HEK293 (cell line): ENCODE measurements around the gene CLIP1.

ENCODE experiments used
- CTCF ChIA-PET: fragments of 350-600 bp; formaldehyde crosslinking; extraction: SDS; loops from one replicate; lab custom pipeline; 2021; ENCODE audit warnings: antibody characterized with exemption; lab: Yijun Ruan, JAX
- POLR2A ChIA-PET: fragments of 300-600 bp; formaldehyde crosslinking; extraction: SDS; loops from one replicate; lab custom pipeline; 2020; ENCODE audit warnings: antibody characterized with exemption, inconsistent platforms; lab: Yijun Ruan, JAX
- H3K27ac ChIP-seq: fragments of 200-500 bp; sonication (Bioruptor generic); 2 replicates; pipeline ENCODE4 v1.5.1; 2014; ENCODE audit warnings: low read depth, low read length, control low read depth, inconsistent platforms; ENCODE audit errors: extremely low read depth
- H3K36me3 ChIP-seq, 2 experiments: fragments of 200-500 bp in 1 of 2; sonication (Bioruptor generic) in 1 of 2; 1 replicate in 1 of 2; 2 replicates in 1 of 2; pipeline ENCODE4 v1.5.1; 2014 to 2017; ENCODE audit warnings: inconsistent platforms in 2 of 2, low read length in 2 of 2; ENCODE audit not compliant: control insufficient read depth in 2 of 2, insufficient read depth in 1 of 2
- H3K4me1 ChIP-seq: fragments of 200-500 bp; sonication (Bioruptor generic); 2 replicates; pipeline ENCODE4 v1.5.1; 2014; ENCODE audit warnings: mild to moderate bottlenecking, low read length, inconsistent platforms; ENCODE audit not compliant: control insufficient read depth, insufficient read depth
- H3K4me3 ChIP-seq: 2 replicates; pipeline ENCODE4 v1.5.1; 2011; ENCODE audit warnings: low read depth, mild to moderate bottlenecking, control low read depth, low read length, moderate library complexity
- H3K9me3 ChIP-seq: fragments of 200-500 bp; sonication (Bioruptor generic); 2 replicates; pipeline ENCODE4 v1.5.1; 2014; ENCODE audit warnings: low read depth, low read length, inconsistent platforms; ENCODE audit not compliant: control insufficient read depth, insufficient read depth
- BCL11A ChIP-seq: fragments of 450-650 bp; formaldehyde crosslinking; IDR thresholded peaks from 2 replicates; pipeline ENCODE4 v1.5.1; 2016; ENCODE audit warnings: low read depth, missing biosample characterization, missing genetic modification characterization
- YY1 ChIP-seq: fragments of 450-650 bp; formaldehyde crosslinking; IDR thresholded peaks from 2 replicates; pipeline ENCODE4 v1.5.1; 2018; ENCODE audit warnings: missing biosample characterization, missing genetic modification characterization
- YY2 ChIP-seq: fragments of 450-650 bp; formaldehyde crosslinking; IDR thresholded peaks from 2 replicates; pipeline ENCODE4 v1.5.1; 2016; ENCODE audit warnings: missing biosample characterization, missing genetic modification characterization
- ZBTB21 ChIP-seq: fragments of 450-650 bp; formaldehyde crosslinking; IDR thresholded peaks from 2 replicates; pipeline ENCODE4 v1.5.1; 2017; ENCODE audit warnings: missing biosample characterization, missing genetic modification characterization
- ZFHX2 ChIP-seq: fragments of 450-650 bp; formaldehyde crosslinking; conservative IDR thresholded peaks from 2 replicates; pipeline ENCODE4 v1.5.1; 2016; ENCODE audit warnings: missing biosample characterization, missing genetic modification characterization
- ZIC2 ChIP-seq: fragments of 450-650 bp; formaldehyde crosslinking; IDR thresholded peaks from 2 replicates; pipeline ENCODE4 v1.5.1; 2016; ENCODE audit warnings: missing biosample characterization, missing genetic modification characterization
- ZNF132 ChIP-seq: fragments of 450-650 bp; formaldehyde crosslinking; IDR thresholded peaks from 2 replicates; pipeline ENCODE4 v1.5.1; 2017; ENCODE audit warnings: missing biosample characterization, missing genetic modification characterization, borderline replicate concordance
- ZNF157 ChIP-seq: fragments of 450-650 bp; formaldehyde crosslinking; IDR thresholded peaks from 2 replicates; pipeline ENCODE4 v1.5.1; 2016; ENCODE audit warnings: missing biosample characterization, missing genetic modification characterization
- ZNF175 ChIP-seq: fragments of 450-650 bp; formaldehyde crosslinking; IDR thresholded peaks from 2 replicates; pipeline ENCODE4 v1.5.1; 2016; ENCODE audit warnings: missing biosample characterization, missing genetic modification characterization
- ZNF214 ChIP-seq: fragments of 450-650 bp; formaldehyde crosslinking; IDR thresholded peaks from 2 replicates; pipeline ENCODE4 v1.5.1; 2017; ENCODE audit warnings: missing biosample characterization, mild to moderate bottlenecking, missing genetic modification characterization, borderline replicate concordance
- ZNF274 ChIP-seq, 2 experiments: fragments of 200-500 bp in 1 of 2; fragments of 450-650 bp in 1 of 2; sonication (Bioruptor generic) in 1 of 2; formaldehyde crosslinking in 1 of 2; IDR thresholded peaks; 2 replicates each; pipeline versions ENCODE4 v1.5.1 to v1.6.1; 2014 to 2016; ENCODE audit warnings: borderline replicate concordance in 1 of 2, inconsistent platforms in 1 of 2, low read length in 1 of 2, missing biosample characterization in 1 of 2, missing genetic modification characterization in 1 of 2
- ZNF354C ChIP-seq: fragments of 450-650 bp; formaldehyde crosslinking; IDR thresholded peaks from 2 replicates; pipeline ENCODE4 v1.5.1; 2016; ENCODE audit warnings: missing biosample characterization, missing genetic modification characterization, low read depth, borderline replicate concordance
- ZNF423 ChIP-seq: fragments of 450-650 bp; formaldehyde crosslinking; IDR thresholded peaks from 2 replicates; pipeline ENCODE4 v1.5.1; 2016; ENCODE audit warnings: missing biosample characterization, missing genetic modification characterization
- ZNF514 ChIP-seq: fragments of 450-650 bp; formaldehyde crosslinking; IDR thresholded peaks from 2 replicates; pipeline ENCODE4 v1.5.1; 2016; ENCODE audit warnings: missing biosample characterization, missing genetic modification characterization
- ZNF623 ChIP-seq: fragments of 450-650 bp; formaldehyde crosslinking; IDR thresholded peaks from 2 replicates; pipeline ENCODE4 v1.5.1; 2016; ENCODE audit warnings: missing biosample characterization, missing genetic modification characterization
- ZNF670 ChIP-seq: fragments of 450-650 bp; formaldehyde crosslinking; IDR thresholded peaks from 2 replicates; pipeline ENCODE4 v1.5.1; 2016; ENCODE audit warnings: missing biosample characterization, missing genetic modification characterization, low read depth
- ZSCAN30 ChIP-seq: fragments of 450-650 bp; IDR thresholded peaks from 2 replicates; pipeline ENCODE4 v1.5.1; 2018; ENCODE audit warnings: missing biosample characterization, mild to moderate bottlenecking, missing genetic modification characterization, moderate library complexity
- TF ChIP-seq, protein P1 (sequence below): fragments of 450-650 bp; formaldehyde crosslinking; IDR thresholded peaks from 2 replicates; pipeline ENCODE4 v1.5.1; 2016; ENCODE audit warnings: missing biosample characterization, missing genetic modification characterization
- TF ChIP-seq, protein P2 (sequence below): fragments of 450-650 bp; formaldehyde crosslinking; IDR thresholded peaks from 2 replicates; pipeline ENCODE4 v1.5.1; 2017; ENCODE audit warnings: missing biosample characterization, missing genetic modification characterization
- TF ChIP-seq, protein P3 (sequence below): fragments of 450-650 bp; formaldehyde crosslinking; IDR thresholded peaks from 2 replicates; pipeline ENCODE4 v1.5.1; 2017; ENCODE audit warnings: missing biosample characterization, missing genetic modification characterization
- TF ChIP-seq, protein P4 (sequence below): fragments of 450-650 bp; formaldehyde crosslinking; IDR thresholded peaks from 2 replicates; pipeline ENCODE4 v1.5.1; 2016; ENCODE audit warnings: missing biosample characterization, missing genetic modification characterization, low read depth
- TF ChIP-seq, protein P5 (sequence below): IDR thresholded peaks from 2 replicates; pipeline ENCODE4 v1.6.1; 2011; ENCODE audit warnings: mild to moderate bottlenecking, low read depth, low read length, borderline replicate concordance
- TF ChIP-seq, protein P6 (sequence below): fragments of 450-650 bp; formaldehyde crosslinking; IDR thresholded peaks from 2 replicates; pipeline ENCODE4 v1.5.1; 2016; ENCODE audit warnings: missing biosample characterization, missing genetic modification characterization

CLIP1 gene

DNA sequence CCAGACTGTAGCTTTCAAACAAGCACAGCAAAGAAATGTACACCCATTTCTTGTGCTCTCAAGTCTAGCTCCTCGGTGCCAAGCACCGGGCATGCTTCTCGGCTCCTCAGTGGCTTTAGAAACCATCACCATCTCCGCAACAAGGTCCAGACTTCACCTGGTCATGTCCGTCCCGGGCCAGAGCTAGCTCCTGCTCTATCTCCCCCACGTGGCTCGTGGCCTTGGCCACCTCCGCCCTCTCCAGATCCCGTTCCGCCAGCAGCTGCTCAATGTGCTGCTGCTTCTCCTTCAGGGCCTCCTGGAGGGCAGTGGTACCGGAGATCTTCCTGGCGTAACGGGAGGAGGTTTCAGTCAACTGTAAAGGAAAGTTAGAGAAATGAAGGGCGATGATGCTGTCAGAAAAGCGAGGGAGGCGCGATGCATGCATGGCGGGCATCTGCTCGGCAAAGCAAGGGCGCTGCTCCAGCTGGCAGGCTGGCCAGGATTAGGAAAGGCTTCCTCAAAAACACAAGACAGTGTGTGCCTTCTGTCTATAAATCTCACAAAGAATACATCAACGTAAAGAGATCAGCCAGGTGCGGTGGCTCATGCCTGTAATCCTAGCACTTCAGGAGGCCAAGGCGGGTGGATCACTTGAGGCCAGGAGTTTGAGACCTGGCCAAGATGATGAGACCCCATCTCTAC lies 67.4 kb downstream of the CLIP1 start:
- Histone ChIP-seq H3K9me3 (no peaks in the 10 kb centered on the region), H3K27ac (no peak overlapping the region), H3K4me1 (no peaks in the 10 kb centered on the region), H3K4me3 (no peak overlapping the region), H3K36me3 (peaks cover 10 to 44% of the 10 kb centered on the region in 2 experiments)
- TF ChIP-seq ZIC2 (tag by site-specific recombination), result no peak
- no peak for TF ChIP-seq YY1 (tag by site-specific recombination)
- TF ChIP-seq YY2 (tag by site-specific recombination), result no peak
- TF ChIP-seq, protein P1, sequence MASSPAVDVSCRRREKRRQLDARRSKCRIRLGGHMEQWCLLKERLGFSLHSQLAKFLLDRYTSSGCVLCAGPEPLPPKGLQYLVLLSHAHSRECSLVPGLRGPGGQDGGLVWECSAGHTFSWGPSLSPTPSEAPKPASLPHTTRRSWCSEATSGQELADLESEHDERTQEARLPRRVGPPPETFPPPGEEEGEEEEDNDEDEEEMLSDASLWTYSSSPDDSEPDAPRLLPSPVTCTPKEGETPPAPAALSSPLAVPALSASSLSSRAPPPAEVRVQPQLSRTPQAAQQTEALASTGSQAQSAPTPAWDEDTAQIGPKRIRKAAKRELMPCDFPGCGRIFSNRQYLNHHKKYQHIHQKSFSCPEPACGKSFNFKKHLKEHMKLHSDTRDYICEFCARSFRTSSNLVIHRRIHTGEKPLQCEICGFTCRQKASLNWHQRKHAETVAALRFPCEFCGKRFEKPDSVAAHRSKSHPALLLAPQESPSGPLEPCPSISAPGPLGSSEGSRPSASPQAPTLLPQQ (tag by site-specific recombination), result no peak
- no peak for TF ChIP-seq ZNF514 (tag by site-specific recombination)
- no peak for TF ChIP-seq ZNF423
- TF ChIP-seq ZNF157 (tag by site-specific recombination), result no peak
- TF ChIP-seq ZNF132, result no peak
- no peak for TF ChIP-seq ZNF214 (tag by site-specific recombination)
- TF ChIP-seq ZBTB21, result no peak
- TF ChIP-seq ZNF354C (tag by site-specific recombination), result no peak
- TF ChIP-seq, protein P2, sequence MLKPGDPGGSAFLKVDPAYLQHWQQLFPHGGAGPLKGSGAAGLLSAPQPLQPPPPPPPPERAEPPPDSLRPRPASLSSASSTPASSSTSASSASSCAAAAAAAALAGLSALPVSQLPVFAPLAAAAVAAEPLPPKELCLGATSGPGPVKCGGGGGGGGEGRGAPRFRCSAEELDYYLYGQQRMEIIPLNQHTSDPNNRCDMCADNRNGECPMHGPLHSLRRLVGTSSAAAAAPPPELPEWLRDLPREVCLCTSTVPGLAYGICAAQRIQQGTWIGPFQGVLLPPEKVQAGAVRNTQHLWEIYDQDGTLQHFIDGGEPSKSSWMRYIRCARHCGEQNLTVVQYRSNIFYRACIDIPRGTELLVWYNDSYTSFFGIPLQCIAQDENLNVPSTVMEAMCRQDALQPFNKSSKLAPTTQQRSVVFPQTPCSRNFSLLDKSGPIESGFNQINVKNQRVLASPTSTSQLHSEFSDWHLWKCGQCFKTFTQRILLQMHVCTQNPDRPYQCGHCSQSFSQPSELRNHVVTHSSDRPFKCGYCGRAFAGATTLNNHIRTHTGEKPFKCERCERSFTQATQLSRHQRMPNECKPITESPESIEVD (tag by site-specific recombination), result no peak
- TF ChIP-seq ZNF670 (tag by site-specific recombination), result no peak
- TF ChIP-seq, protein P3, sequence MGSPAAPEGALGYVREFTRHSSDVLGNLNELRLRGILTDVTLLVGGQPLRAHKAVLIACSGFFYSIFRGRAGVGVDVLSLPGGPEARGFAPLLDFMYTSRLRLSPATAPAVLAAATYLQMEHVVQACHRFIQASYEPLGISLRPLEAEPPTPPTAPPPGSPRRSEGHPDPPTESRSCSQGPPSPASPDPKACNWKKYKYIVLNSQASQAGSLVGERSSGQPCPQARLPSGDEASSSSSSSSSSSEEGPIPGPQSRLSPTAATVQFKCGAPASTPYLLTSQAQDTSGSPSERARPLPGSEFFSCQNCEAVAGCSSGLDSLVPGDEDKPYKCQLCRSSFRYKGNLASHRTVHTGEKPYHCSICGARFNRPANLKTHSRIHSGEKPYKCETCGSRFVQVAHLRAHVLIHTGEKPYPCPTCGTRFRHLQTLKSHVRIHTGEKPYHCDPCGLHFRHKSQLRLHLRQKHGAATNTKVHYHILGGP (tag by site-specific recombination), result no peak
- TF ChIP-seq, protein P4, sequence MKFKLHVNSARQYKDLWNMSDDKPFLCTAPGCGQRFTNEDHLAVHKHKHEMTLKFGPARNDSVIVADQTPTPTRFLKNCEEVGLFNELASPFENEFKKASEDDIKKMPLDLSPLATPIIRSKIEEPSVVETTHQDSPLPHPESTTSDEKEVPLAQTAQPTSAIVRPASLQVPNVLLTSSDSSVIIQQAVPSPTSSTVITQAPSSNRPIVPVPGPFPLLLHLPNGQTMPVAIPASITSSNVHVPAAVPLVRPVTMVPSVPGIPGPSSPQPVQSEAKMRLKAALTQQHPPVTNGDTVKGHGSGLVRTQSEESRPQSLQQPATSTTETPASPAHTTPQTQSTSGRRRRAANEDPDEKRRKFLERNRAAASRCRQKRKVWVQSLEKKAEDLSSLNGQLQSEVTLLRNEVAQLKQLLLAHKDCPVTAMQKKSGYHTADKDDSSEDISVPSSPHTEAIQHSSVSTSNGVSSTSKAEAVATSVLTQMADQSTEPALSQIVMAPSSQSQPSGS (tag by site-specific recombination), result no peak
- TF ChIP-seq ZNF175 (tag by site-specific recombination), result no peak
- TF ChIP-seq ZSCAN30, result no peak
- ChIA-PET POLR2A (interaction anchor here (0.9 kb wide), 1 partner anchor 152 kb away, joined by 3 read pairs; the partner anchor contains the start of gene B3GNT4), CTCF (interaction anchor here (0.5 to 4.5 kb wide), 23 partner anchors 8 to 317 kb away, joined by 3 to 102 read pairs (median 5); no protein-coding TSS in a partner anchor)

DNA sequence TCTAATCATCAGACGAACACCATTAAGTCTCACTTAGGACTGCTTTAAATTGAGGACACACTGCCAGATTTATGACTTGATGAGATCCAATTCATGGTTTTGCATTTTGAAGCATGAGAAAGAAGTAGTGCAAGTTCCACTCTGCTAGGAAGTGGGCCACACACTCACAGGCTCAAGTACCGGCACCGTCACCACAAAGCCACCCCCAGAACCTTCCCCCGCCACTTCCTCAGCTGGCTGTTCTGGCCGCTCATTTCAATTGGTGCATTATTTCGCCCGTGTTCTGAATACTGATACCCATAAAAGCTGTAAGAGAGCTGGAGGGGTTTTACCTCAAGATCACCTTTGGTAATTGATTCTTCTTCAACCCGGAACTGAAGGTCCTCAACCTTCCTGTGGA lies 70.1 kb downstream of the CLIP1 start:
- no peak overlapping the region for H3K4me3 ChIP-seq
- peaks cover 10 to 37% of the 10 kb centered on the region in 2 experiments for H3K36me3 ChIP-seq
- H3K9me3 ChIP-seq, result no peaks in the 10 kb centered on the region
- ChIA-PET POLR2A (no interaction called here), CTCF (interaction anchor here (0.7 to 4.5 kb wide), 2 partner anchors 15 to 44 kb away, joined by 3 to 102 read pairs; no protein-coding TSS in a partner anchor)
- no peaks in the 10 kb centered on the region for H3K4me1 ChIP-seq
- H3K27ac ChIP-seq, result no peak overlapping the region
- TF ChIP-seq ZNF623, result no peak
- TF ChIP-seq ZNF175 (tag by site-specific recombination), result no peak
- TF ChIP-seq, protein P5, sequence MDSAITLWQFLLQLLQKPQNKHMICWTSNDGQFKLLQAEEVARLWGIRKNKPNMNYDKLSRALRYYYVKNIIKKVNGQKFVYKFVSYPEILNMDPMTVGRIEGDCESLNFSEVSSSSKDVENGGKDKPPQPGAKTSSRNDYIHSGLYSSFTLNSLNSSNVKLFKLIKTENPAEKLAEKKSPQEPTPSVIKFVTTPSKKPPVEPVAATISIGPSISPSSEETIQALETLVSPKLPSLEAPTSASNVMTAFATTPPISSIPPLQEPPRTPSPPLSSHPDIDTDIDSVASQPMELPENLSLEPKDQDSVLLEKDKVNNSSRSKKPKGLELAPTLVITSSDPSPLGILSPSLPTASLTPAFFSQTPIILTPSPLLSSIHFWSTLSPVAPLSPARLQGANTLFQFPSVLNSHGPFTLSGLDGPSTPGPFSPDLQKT, result no peak
- TF ChIP-seq BCL11A (tag by site-specific recombination), result no peak
- TF ChIP-seq ZFHX2 (tag by site-specific recombination), result no peak
- no peak for TF ChIP-seq ZNF274 (IDR thresholded peaks at IDR 0.05; ENCODE audit: low read length)
- TF ChIP-seq ZNF274 (tag by site-specific recombination; IDR thresholded peaks at IDR 0.05; ENCODE audit: borderline replicate concordance), result no peak
- TF ChIP-seq, protein P6, sequence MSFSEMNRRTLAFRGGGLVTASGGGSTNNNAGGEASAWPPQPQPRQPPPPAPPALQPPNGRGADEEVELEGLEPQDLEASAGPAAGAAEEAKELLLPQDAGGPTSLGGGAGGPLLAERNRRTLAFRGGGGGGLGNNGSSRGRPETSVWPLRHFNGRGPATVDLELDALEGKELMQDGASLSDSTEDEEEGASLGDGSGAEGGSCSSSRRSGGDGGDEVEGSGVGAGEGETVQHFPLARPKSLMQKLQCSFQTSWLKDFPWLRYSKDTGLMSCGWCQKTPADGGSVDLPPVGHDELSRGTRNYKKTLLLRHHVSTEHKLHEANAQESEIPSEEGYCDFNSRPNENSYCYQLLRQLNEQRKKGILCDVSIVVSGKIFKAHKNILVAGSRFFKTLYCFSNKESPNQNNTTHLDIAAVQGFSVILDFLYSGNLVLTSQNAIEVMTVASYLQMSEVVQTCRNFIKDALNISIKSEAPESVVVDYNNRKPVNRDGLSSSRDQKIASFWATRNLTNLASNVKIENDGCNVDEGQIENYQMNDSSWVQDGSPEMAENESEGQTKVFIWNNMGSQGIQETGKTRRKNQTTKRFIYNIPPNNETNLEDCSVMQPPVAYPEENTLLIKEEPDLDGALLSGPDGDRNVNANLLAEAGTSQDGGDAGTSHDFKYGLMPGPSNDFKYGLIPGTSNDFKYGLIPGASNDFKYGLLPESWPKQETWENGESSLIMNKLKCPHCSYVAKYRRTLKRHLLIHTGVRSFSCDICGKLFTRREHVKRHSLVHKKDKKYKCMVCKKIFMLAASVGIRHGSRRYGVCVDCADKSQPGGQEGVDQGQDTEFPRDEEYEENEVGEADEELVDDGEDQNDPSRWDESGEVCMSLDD, result no peak
